NCI-H2196 treated with DMSO at 0.1 percent for 48 hours (cell line): Measurements from ENCODE around the gene JUND.

ENCODE experiments used
- DNase-seq: peaks from one replicate; lab custom pipeline; 2025; ENCODE audit not compliant: unreplicated experiment; lab: John Stamatoyannopoulos, UW

JUND gene

GRCh38 chr19:18270326-18270725 lies 11.1 kb downstream of the JUND start:
- no peak for DNase-seq

- DNase-seq: no peak
Observed at GRCh38 chr19:18269070-18269723, 12.2 kb downstream of the JUND start.

- no peak for DNase-seq
Observed at GRCh38 chr19:18266771-18267686, 14.4 kb downstream of the JUND start.

GRCh38 chr19:18265582-18265981 lies 15.8 kb downstream of the JUND start:
- DNase-seq: no peak

- DNase-seq: no peak
Observed at GRCh38 chr19:18264971-18265540, 16.4 kb downstream of the JUND start.

- DNase-seq: no peak
Observed at GRCh38 chr19:18264137-18264854, 17.1 kb downstream of the JUND start.

- DNase-seq: no peak
Observed at GRCh38 chr19:18263324-18264136, 17.9 kb downstream of the JUND start.

GRCh38 chr19:18262917-18263316 lies 18.5 kb downstream of the JUND start:
- no peak for DNase-seq

- no peak for DNase-seq
Observed at GRCh38 chr19:18262144-18262543, 19.3 kb downstream of the JUND start.

GRCh38 chr19:18261474-18261873 lies 19.9 kb downstream of the JUND start:
- no peak for DNase-seq

- DNase-seq: no peak
Observed at GRCh38 chr19:18259893-18260292, 21.5 kb downstream of the JUND start.

- DNase-seq: no peak
Observed at GRCh38 chr19:18257503-18258470, 23.6 kb downstream of the JUND start.

- peak; percentile 19 for DNase-seq
Observed at GRCh38 chr19:18254546-18255503, 26.6 kb downstream of the JUND start.

GRCh38 chr19:18253716-18254115 lies 27.7 kb downstream of the JUND start:
- DNase-seq: no peak

- no peak for DNase-seq
Observed at GRCh38 chr19:18253130-18253529, 28.3 kb downstream of the JUND start.

GRCh38 chr19:18252370-18252717 lies 29.1 kb downstream of the JUND start:
- DNase-seq: no peak

GRCh38 chr19:18251587-18252369 lies 29.6 kb downstream of the JUND start:
- DNase-seq: peak; percentile 39

- DNase-seq: no peak
Observed at GRCh38 chr19:18249834-18250233, 31.6 kb downstream of the JUND start.
